Measurements from ENCODE around the gene FOXP1. TPM values are rescaled to one million over a fixed set of nuclear protein-coding genes. Genes with fewer than 3 reads are reported as not detected.

FOXP1 gene
- total RNA-seq, 2 experiments from 2014 or later: 493 to 508 TPM

DNA sequence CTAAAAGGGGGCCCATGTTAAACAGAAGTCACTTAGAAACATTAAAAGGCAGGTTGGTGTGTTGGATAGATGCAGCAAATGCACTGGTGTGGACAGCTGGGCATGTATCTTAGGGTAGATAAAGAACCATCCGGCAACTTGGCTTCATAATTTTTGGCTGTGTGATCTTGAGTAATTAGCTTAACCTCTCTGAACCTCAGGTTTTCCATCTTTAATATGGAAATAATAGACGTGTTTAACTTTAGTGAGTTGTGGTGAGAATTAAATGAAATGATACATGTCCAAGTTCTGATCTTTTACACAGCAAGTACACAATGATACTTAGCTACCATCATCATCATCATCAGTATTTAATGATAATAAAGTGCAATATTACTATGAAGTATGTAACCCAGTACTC lies 330.4 kb downstream of the FOXP1 start:
- H3K36me3 Mint-ChIP-seq (ENCODE audit: low read depth): peaks cover 67% of the 10 kb centered on the region
- peak overlapping the region; percentile 76 for H3K27ac Mint-ChIP-seq
- no peaks in the 10 kb centered on the region for H3K9me3 Mint-ChIP-seq
- ATAC-seq (ENCODE audit: poor library complexity) (no peak), DNase-seq (no peak)
- no peaks in the 10 kb centered on the region for H3K9me3 ChIP-seq (ENCODE audit: control insufficient read depth in 1 of 2, insufficient read depth in 1 of 2, low read length in 2 of 2)
- no peaks in the 10 kb centered on the region for H3K27me3 Mint-ChIP-seq
- peaks cover 87% of the 10 kb centered on the region for H3K4me1 Mint-ChIP-seq (ENCODE audit: low read depth)
- CTCF ChIA-PET: interaction anchor here (0.5 kb wide), 1 partner anchor 62 kb away, joined by 3 read pairs; no protein-coding TSS in a partner anchor
- intact Hi-C loops (cut with DNase I, micrococcal nuclease): no loop called here
- no peak overlapping the region for H3K4me3 ChIP-seq (ENCODE audit: low read length)
- peaks cover 8% of the 10 kb centered on the region for H3K36me3 ChIP-seq (ENCODE audit: insufficient read depth, low read length)
- TF ChIP-seq, protein P1, sequence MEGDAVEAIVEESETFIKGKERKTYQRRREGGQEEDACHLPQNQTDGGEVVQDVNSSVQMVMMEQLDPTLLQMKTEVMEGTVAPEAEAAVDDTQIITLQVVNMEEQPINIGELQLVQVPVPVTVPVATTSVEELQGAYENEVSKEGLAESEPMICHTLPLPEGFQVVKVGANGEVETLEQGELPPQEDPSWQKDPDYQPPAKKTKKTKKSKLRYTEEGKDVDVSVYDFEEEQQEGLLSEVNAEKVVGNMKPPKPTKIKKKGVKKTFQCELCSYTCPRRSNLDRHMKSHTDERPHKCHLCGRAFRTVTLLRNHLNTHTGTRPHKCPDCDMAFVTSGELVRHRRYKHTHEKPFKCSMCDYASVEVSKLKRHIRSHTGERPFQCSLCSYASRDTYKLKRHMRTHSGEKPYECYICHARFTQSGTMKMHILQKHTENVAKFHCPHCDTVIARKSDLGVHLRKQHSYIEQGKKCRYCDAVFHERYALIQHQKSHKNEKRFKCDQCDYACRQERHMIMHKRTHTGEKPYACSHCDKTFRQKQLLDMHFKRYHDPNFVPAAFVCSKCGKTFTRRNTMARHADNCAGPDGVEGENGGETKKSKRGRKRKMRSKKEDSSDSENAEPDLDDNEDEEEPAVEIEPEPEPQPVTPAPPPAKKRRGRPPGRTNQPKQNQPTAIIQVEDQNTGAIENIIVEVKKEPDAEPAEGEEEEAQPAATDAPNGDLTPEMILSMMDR (IDR thresholded peaks at IDR 0.05): no peak
- H3K4me3 Mint-ChIP-seq: no peak overlapping the region
- POLR2A ChIA-PET: interaction anchor here (0.6 to 1.5 kb wide), 2 partner anchors 11 to 122 kb away, joined by 3 to 4 read pairs; no protein-coding TSS in a partner anchor
- no peaks in the 10 kb centered on the region for H3K27me3 ChIP-seq (ENCODE audit: control insufficient read depth in 1 of 2, insufficient read depth in 2 of 2, low read length in 2 of 2)
- H3K4me1 ChIP-seq (ENCODE audit: insufficient read depth, low read length): peaks cover 23% of the 10 kb centered on the region
- H3K27ac ChIP-seq (ENCODE audit: low read depth in 1 of 2, low read length in 2 of 2): no peak overlapping the region

DNA sequence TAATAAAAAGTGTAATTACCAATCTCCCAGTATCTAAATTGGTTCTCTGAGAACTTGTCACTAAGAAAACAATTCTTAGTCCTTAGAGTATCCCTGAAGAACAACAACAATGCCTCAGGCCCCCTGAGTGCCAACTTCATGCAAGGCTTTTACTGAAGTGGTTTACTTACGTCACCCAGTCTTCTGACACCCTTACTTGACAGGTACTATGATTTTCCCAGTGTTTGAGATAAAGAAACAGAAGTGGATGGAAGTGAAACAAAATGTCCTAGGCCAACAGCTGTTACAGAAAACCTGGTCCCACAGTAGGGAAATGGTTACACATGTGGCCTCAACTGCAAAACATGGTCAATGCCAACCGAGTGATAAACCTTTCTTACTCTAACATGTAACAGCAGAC lies 331.1 kb downstream of the FOXP1 start:
- peaks cover 8% of the 10 kb centered on the region for H3K36me3 ChIP-seq (ENCODE audit: insufficient read depth, low read length)
- CTCF ChIA-PET: no interaction called here
- H3K9me3 ChIP-seq (ENCODE audit: control insufficient read depth in 1 of 2, insufficient read depth in 1 of 2, low read length in 2 of 2): no peaks in the 10 kb centered on the region
- no peak overlapping the region for H3K4me3 ChIP-seq (ENCODE audit: low read length)
- POLR2A ChIA-PET: no interaction called here
- Mint-ChIP-seq H3K9me3 (no peaks in the 10 kb centered on the region), H3K27me3 (no peaks in the 10 kb centered on the region), H3K4me1 (ENCODE audit: low read depth) (peaks cover 87% of the 10 kb centered on the region), H3K27ac (peak overlapping the region; percentile 76), H3K4me3 (no peak overlapping the region), H3K36me3 (ENCODE audit: low read depth) (peaks cover 67% of the 10 kb centered on the region)
- TF ChIP-seq, protein P1 (IDR thresholded peaks at IDR 0.05): no peak
- no peaks in the 10 kb centered on the region for H3K27me3 ChIP-seq (ENCODE audit: control insufficient read depth in 1 of 2, insufficient read depth in 2 of 2, low read length in 2 of 2)
- intact Hi-C loops (cut with DNase I, micrococcal nuclease): no loop called here
- peaks cover 28% of the 10 kb centered on the region for H3K4me1 ChIP-seq (ENCODE audit: insufficient read depth, low read length)
- no peak overlapping the region for H3K27ac ChIP-seq (ENCODE audit: low read depth in 1 of 2, low read length in 2 of 2)
- no peak for DNase-seq
- ATAC-seq (ENCODE audit: poor library complexity): peak; percentile 58

DNA sequence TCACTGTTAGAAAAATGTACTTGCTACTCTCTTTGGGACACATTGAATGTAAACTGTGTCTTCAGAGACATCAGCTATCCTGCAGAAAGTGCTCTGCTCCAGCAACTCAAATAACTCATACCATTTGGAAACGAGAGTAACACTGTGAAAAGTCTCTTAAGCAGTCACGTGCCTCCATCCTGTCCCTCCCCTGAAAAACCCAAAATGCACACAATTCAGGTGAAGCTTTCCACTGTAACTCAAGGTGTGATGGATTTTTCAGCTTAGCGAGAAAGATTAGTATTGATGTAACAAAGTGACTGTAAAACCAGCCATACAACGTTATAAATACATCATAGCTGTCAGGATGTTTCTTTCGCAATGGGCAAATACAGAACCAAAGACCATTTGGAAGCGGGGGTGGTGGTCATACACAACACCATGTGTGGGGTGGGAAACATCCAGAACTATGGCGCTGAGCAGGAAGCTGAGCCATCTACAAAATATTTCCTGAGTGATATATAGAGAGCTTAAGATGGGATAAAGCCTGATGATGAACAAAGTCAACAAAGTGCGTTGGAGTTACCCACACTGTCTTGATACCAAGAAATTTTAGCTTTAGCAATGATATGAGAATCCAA lies 332.3 kb downstream of the FOXP1 start:
- intact Hi-C loops (cut with DNase I, micrococcal nuclease): no loop called here
- peak overlapping the region; percentile 76 for H3K27ac Mint-ChIP-seq
- no peaks in the 10 kb centered on the region for H3K9me3 Mint-ChIP-seq
- H3K9me3 ChIP-seq (ENCODE audit: control insufficient read depth in 1 of 2, insufficient read depth in 1 of 2, low read length in 2 of 2): no peaks in the 10 kb centered on the region
- no peaks in the 10 kb centered on the region for H3K27me3 Mint-ChIP-seq
- H3K27me3 ChIP-seq (ENCODE audit: control insufficient read depth in 1 of 2, insufficient read depth in 2 of 2, low read length in 2 of 2): no peaks in the 10 kb centered on the region
- no peak for DNase-seq
- peaks cover 31% of the 10 kb centered on the region for H3K4me1 ChIP-seq (ENCODE audit: insufficient read depth, low read length)
- ChIA-PET POLR2A (interaction anchor here (0.9 to 1.2 kb wide), 3 partner anchors 9 to 146 kb away, joined by 3 to 4 read pairs (median 3); no protein-coding TSS in a partner anchor), CTCF (interaction anchor here (1.1 kb wide), 1 partner anchor 8 kb away, joined by 3 read pairs; no protein-coding TSS in a partner anchor)
- no peak overlapping the region for H3K27ac ChIP-seq (ENCODE audit: low read depth in 1 of 2, low read length in 2 of 2)
- H3K36me3 ChIP-seq (ENCODE audit: insufficient read depth, low read length): peaks cover 10% of the 10 kb centered on the region
- H3K4me1 Mint-ChIP-seq (ENCODE audit: low read depth): peaks cover 92% of the 10 kb centered on the region
- peak; percentile 33 for ATAC-seq (ENCODE audit: poor library complexity)
- H3K4me3 ChIP-seq (ENCODE audit: low read length): no peak overlapping the region
- peaks cover 65% of the 10 kb centered on the region for H3K36me3 Mint-ChIP-seq (ENCODE audit: low read depth)
- no peak overlapping the region for H3K4me3 Mint-ChIP-seq
- TF ChIP-seq, protein P1 (IDR thresholded peaks at IDR 0.05): no peak
